ENCODE measurements around the gene LRRC8C.
"Not testable (repeated sequence)": the region's sequence is repeated elsewhere in the genome, so short reads cannot be mapped to it uniquely, and the experiment has no call there.

Gene LRRC8C

GRCh38 chr1:89624715-89625323, 8.1 kb upstream of the LRRC8C start:
- no peaks in the 10 kb centered on the region for H3K4me1 ChIP-seq (ENCODE audit: control insufficient read depth, insufficient read depth, low read length)
- H3K9ac ChIP-seq (ENCODE audit: low read depth, low read length): no peak overlapping the region
- no peak overlapping the region for H3K4me3 ChIP-seq (ENCODE audit: low read length)
- no peak overlapping the region for H3K4me2 ChIP-seq (ENCODE audit: low read length)
- H3K36me3 ChIP-seq (ENCODE audit: insufficient read depth, low read length): no peaks in the 10 kb centered on the region
- H3K9me3 ChIP-seq (replicated peaks; ENCODE audit: low read length): no peaks in the 10 kb centered on the region
- no peaks in the 10 kb centered on the region for H3K27me3 ChIP-seq (ENCODE audit: control insufficient read depth, insufficient read depth, low read length)

DNA sequence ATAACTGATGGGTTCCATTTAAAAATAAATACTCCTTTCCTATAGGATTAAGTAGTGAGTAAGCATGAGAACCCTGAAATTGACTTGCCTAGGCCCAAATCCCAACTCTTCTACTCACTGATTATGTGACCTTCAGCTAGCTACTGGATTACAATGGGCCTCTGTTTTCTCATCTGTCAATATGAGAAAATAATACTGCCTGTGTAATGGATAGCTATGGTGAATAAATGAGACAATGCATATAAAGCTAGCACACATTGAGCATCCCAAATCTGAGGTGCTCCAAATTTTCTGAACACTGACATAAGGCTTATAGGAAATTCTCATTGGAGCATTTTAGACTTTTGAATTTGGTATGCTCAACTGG, 5.3 kb upstream of the LRRC8C start:
- Histone ChIP-seq H3K4me1 (ENCODE audit: control insufficient read depth, insufficient read depth, low read length) (peaks cover 7% of the 10 kb centered on the region), H3K9me3 (replicated peaks; ENCODE audit: low read length) (no peaks in the 10 kb centered on the region), H3K9ac (ENCODE audit: low read depth, low read length) (no peak overlapping the region), H3K27me3 (ENCODE audit: control insufficient read depth, insufficient read depth, low read length) (no peaks in the 10 kb centered on the region), H3K4me3 (ENCODE audit: low read length) (no peak overlapping the region), H3K4me2 (ENCODE audit: low read length) (no peak overlapping the region), H3K36me3 (ENCODE audit: insufficient read depth, low read length) (no peaks in the 10 kb centered on the region)

GRCh38 chr1:89629146-89629545, 3.8 kb upstream of the LRRC8C start:
- Histone ChIP-seq H3K9me3 (replicated peaks; ENCODE audit: low read length) (no peaks in the 10 kb centered on the region), H3K4me2 (ENCODE audit: low read length) (no peak overlapping the region), H3K4me1 (ENCODE audit: control insufficient read depth, insufficient read depth, low read length) (peaks cover 11% of the 10 kb centered on the region), H3K27me3 (ENCODE audit: control insufficient read depth, insufficient read depth, low read length) (no peaks in the 10 kb centered on the region), H3K4me3 (ENCODE audit: low read length) (no peak overlapping the region), H3K36me3 (ENCODE audit: insufficient read depth, low read length) (no peaks in the 10 kb centered on the region), H3K9ac (ENCODE audit: low read depth, low read length) (no peak overlapping the region)

DNA sequence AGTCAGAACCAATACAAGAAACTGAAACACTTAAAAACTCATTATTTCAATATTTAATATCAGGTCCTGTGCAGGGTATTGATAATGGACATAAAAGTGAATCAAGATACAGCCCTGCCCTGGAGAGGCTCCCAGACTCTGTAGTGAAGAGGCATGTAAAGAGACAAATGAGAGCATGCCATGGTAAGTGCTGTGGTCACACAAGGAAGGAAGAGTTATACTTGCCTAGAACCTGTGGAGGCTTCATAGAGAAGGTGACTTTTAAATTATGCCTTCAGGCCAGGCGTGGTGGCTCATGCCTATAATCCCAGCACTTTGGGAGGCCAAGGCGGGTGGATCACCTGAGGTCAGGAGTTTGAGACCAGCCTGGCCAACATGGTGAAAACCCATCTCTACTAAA, 3.3 kb upstream of the LRRC8C start:
- H3K4me3 ChIP-seq (ENCODE audit: low read length); H3K36me3 ChIP-seq (ENCODE audit: insufficient read depth, low read length); H3K9me3 ChIP-seq (replicated peaks; ENCODE audit: low read length); H3K4me2 ChIP-seq (ENCODE audit: low read length); H3K9ac ChIP-seq (ENCODE audit: low read depth, low read length); H3K27me3 ChIP-seq (ENCODE audit: control insufficient read depth, insufficient read depth, low read length): not testable (repeated sequence)
- peaks cover 15% of the 10 kb centered on the region for H3K4me1 ChIP-seq (ENCODE audit: control insufficient read depth, insufficient read depth, low read length)

DNA sequence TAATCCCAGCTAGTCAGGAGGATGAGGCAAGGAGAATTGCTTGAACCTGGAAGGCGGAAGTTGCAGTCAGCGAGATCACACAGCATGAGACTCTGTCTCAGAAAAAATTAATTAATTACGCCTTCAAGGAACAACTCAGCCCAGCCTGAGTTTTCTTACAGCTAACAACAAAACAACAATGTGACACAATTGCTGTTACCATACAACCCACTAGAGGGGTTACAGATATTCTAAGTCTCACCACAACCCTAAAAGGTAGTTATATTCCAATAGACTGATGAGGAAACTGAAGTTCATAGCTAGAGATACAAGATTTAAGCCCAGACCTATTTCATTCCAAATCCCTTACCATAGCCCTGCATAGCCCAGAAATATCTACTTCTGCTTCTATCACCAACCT, 2.9 kb upstream of the LRRC8C start:
- Histone ChIP-seq H3K36me3 (ENCODE audit: insufficient read depth, low read length) (no peaks in the 10 kb centered on the region), H3K9ac (ENCODE audit: low read depth, low read length) (no peak overlapping the region), H3K4me2 (ENCODE audit: low read length) (no peak overlapping the region), H3K4me1 (ENCODE audit: control insufficient read depth, insufficient read depth, low read length) (peaks cover 16% of the 10 kb centered on the region), H3K4me3 (ENCODE audit: low read length) (no peak overlapping the region), H3K27me3 (ENCODE audit: control insufficient read depth, insufficient read depth, low read length) (no peaks in the 10 kb centered on the region), H3K9me3 (replicated peaks; ENCODE audit: low read length) (no peaks in the 10 kb centered on the region)

- H3K4me2 ChIP-seq (ENCODE audit: low read length): peak overlapping the region; percentile 85
- H3K36me3 ChIP-seq (ENCODE audit: insufficient read depth, low read length): no peaks in the 10 kb centered on the region
- H3K9ac ChIP-seq (ENCODE audit: low read depth, low read length): peak overlapping the region; percentile 84
- no peaks in the 10 kb centered on the region for H3K27me3 ChIP-seq (ENCODE audit: control insufficient read depth, insufficient read depth, low read length)
- H3K9me3 ChIP-seq (replicated peaks; ENCODE audit: low read length): no peaks in the 10 kb centered on the region
- H3K4me1 ChIP-seq (ENCODE audit: control insufficient read depth, insufficient read depth, low read length): peaks cover 30% of the 10 kb centered on the region
- H3K4me3 ChIP-seq (ENCODE audit: low read length): peak overlapping the region; percentile 95
These were observed 884 bp upstream of the LRRC8C start for GRCh38 chr1:89631816-89632656.

DNA sequence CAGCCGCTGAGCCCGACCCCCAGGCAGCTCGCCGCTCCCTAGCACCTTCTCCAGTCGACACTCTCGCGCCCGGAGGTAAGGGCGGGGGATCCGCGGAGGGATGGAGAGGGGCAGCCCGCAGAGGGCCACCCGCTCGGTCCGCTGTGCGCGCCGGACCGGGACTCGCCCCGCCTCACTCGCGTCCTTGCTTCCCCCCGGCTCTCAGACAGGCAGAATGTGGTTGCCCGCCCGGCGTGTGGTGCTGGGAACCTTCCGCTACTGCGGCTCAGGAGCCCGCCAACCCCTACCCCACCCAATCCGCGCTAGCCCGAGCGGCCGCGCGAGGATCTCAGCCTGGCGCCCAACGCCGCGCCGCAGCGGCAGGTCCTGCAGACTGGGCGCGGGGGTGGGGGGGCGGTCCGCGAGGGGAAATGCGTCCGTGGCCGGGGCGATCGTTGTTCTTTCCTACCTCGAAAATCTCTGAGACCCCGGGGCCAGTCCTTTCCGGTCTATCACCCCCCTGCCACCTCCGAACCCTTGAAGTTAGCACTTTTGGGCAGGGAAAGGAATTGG, 404 bp downstream of the LRRC8C start:
- H3K4me3 ChIP-seq (ENCODE audit: low read length): peak overlapping the region; percentile 95
- H3K4me1 ChIP-seq (ENCODE audit: control insufficient read depth, insufficient read depth, low read length): peaks cover 38% of the 10 kb centered on the region
- no peaks in the 10 kb centered on the region for H3K27me3 ChIP-seq (ENCODE audit: control insufficient read depth, insufficient read depth, low read length)
- peak overlapping the region; percentile 85 for H3K4me2 ChIP-seq (ENCODE audit: low read length)
- no peaks in the 10 kb centered on the region for H3K9me3 ChIP-seq (replicated peaks; ENCODE audit: low read length)
- no peaks in the 10 kb centered on the region for H3K36me3 ChIP-seq (ENCODE audit: insufficient read depth, low read length)
- H3K9ac ChIP-seq (ENCODE audit: low read depth, low read length): peak overlapping the region; percentile 84

- Histone ChIP-seq H3K27me3 (ENCODE audit: control insufficient read depth, insufficient read depth, low read length) (no peaks in the 10 kb centered on the region), H3K36me3 (ENCODE audit: insufficient read depth, low read length) (no peaks in the 10 kb centered on the region), H3K4me3 (ENCODE audit: low read length) (peak overlapping the region; percentile 95), H3K9ac (ENCODE audit: low read depth, low read length) (peak overlapping the region; percentile 84), H3K4me2 (ENCODE audit: low read length) (peak overlapping the region; percentile 85), H3K9me3 (replicated peaks; ENCODE audit: low read length) (no peaks in the 10 kb centered on the region), H3K4me1 (ENCODE audit: control insufficient read depth, insufficient read depth, low read length) (peaks cover 38% of the 10 kb centered on the region)
These were observed 1.1 kb downstream of the LRRC8C start for GRCh38 chr1:89633800-89634625.

GRCh38 chr1:89635825-89636815, 3.2 kb downstream of the LRRC8C start:
- Histone ChIP-seq H3K36me3 (ENCODE audit: insufficient read depth, low read length) (no peaks in the 10 kb centered on the region), H3K9ac (ENCODE audit: low read depth, low read length) (no peak overlapping the region), H3K9me3 (replicated peaks; ENCODE audit: low read length) (no peaks in the 10 kb centered on the region), H3K4me3 (ENCODE audit: low read length) (peak overlapping the region; percentile 25), H3K4me1 (ENCODE audit: control insufficient read depth, insufficient read depth, low read length) (peaks cover 38% of the 10 kb centered on the region), H3K4me2 (ENCODE audit: low read length) (peak overlapping the region; percentile 67), H3K27me3 (ENCODE audit: control insufficient read depth, insufficient read depth, low read length) (no peaks in the 10 kb centered on the region)

- peaks cover 32% of the 10 kb centered on the region for H3K4me1 ChIP-seq (ENCODE audit: control insufficient read depth, insufficient read depth, low read length)
- H3K9ac ChIP-seq (ENCODE audit: low read depth, low read length): no peak overlapping the region
These were observed 4.6 kb downstream of the LRRC8C start for GRCh38 chr1:89637496-89637895.

More at GRCh38 chr1:89637496-89637895, 4.6 kb downstream of the LRRC8C start:
- Histone ChIP-seq H3K4me3 (ENCODE audit: low read length) (no peak overlapping the region), H3K4me2 (ENCODE audit: low read length) (no peak overlapping the region), H3K9me3 (replicated peaks; ENCODE audit: low read length) (no peaks in the 10 kb centered on the region), H3K36me3 (ENCODE audit: insufficient read depth, low read length) (no peaks in the 10 kb centered on the region), H3K27me3 (ENCODE audit: control insufficient read depth, insufficient read depth, low read length) (no peaks in the 10 kb centered on the region)
